HG03095 (cell line): Measurements from ENCODE around the gene MLH3.

Experiments used
- ATAC-seq: cut with Tn5 transposase; IDR thresholded peaks from one replicate; pipeline ENCODE4 v1.9.1; 2021; ENCODE audit warnings: moderate library complexity; ENCODE audit not compliant: unreplicated experiment

The MLH3 gene

GRCh38 chr14:74973905-74974363, 77.3 kb downstream of the MLH3 start:
- no peak for ATAC-seq

GRCh38 chr14:74973003-74973653, 78.1 kb downstream of the MLH3 start:
- ATAC-seq, result no peak

- ATAC-seq, result no peak
These were observed 82.5 kb downstream of the MLH3 start for GRCh38 chr14:74968811-74969210.

GRCh38 chr14:74965486-74966153, 85.6 kb downstream of the MLH3 start:
- ATAC-seq, result no peak

- no peak for ATAC-seq
These were observed 86.3 kb downstream of the MLH3 start for GRCh38 chr14:74964787-74965485.
